ENCODE results near the gene CELSR1.
A peak's percentile ranks its signal among the peaks of the same experiment; 100 is the strongest.
"Not testable (repeated sequence)": the region's sequence is repeated elsewhere in the genome, so short reads cannot be mapped to it uniquely, and the experiment has no call there.

Gene CELSR1

GRCh38 chr22:46407748-46408147 lies 129.7 kb downstream of the CELSR1 start:
- no peak overlapping the region for H3K4me3 ChIP-seq
- H3K27ac ChIP-seq, result no peak overlapping the region
- no peak for TF ChIP-seq Cebpa-rat (IDR thresholded peaks at IDR 0.05)

GRCh38 chr22:46406791-46407190 lies 130.6 kb downstream of the CELSR1 start:
- H3K4me3 ChIP-seq, result no peak overlapping the region
- H3K4me1 ChIP-seq, result peaks cover 8% of the 10 kb centered on the region
- no peaks in the 10 kb centered on the region for H4K20me1 ChIP-seq
- no peaks in the 10 kb centered on the region for H3K27me3 ChIP-seq
- no peaks in the 10 kb centered on the region for H3K9me3 ChIP-seq
- H3K9ac ChIP-seq, result no peak overlapping the region
- TF ChIP-seq Cebpa-rat (IDR thresholded peaks at IDR 0.05), result no peak
- H3K36me3 ChIP-seq, result no peaks in the 10 kb centered on the region
- no peak overlapping the region for H3K4me2 ChIP-seq
- H3K27ac ChIP-seq, result no peak overlapping the region

More at GRCh38 chr22:46407748-46408147, 129.7 kb downstream of the CELSR1 start:
- H3K9me3 ChIP-seq, result no peaks in the 10 kb centered on the region
- H3K4me1 ChIP-seq, result no peaks in the 10 kb centered on the region
- no peaks in the 10 kb centered on the region for H4K20me1 ChIP-seq
- no peak overlapping the region for H3K9ac ChIP-seq
- no peaks in the 10 kb centered on the region for H3K36me3 ChIP-seq
- H3K27me3 ChIP-seq, result no peaks in the 10 kb centered on the region
- no peak overlapping the region for H3K4me2 ChIP-seq

GRCh38 chr22:46406349-46406748 lies 131.1 kb downstream of the CELSR1 start:
- H3K4me3 ChIP-seq, result no peak overlapping the region
- H3K9me3 ChIP-seq, result no peaks in the 10 kb centered on the region
- H3K36me3 ChIP-seq, result no peaks in the 10 kb centered on the region
- H3K4me2 ChIP-seq, result no peak overlapping the region
- no peaks in the 10 kb centered on the region for H4K20me1 ChIP-seq
- TF ChIP-seq Cebpa-rat (IDR thresholded peaks at IDR 0.05), result no peak
- no peak overlapping the region for H3K27ac ChIP-seq
- no peaks in the 10 kb centered on the region for H3K27me3 ChIP-seq
- peaks cover 12% of the 10 kb centered on the region for H3K4me1 ChIP-seq
- no peak overlapping the region for H3K9ac ChIP-seq

- Histone ChIP-seq H3K4me2 (no peak overlapping the region), H3K36me3 (no peaks in the 10 kb centered on the region), H3K9ac (no peak overlapping the region), H4K20me1 (no peaks in the 10 kb centered on the region), H3K4me3 (no peak overlapping the region), H3K27ac (no peak overlapping the region), H3K4me1 (peaks cover 14% of the 10 kb centered on the region), H3K9me3 (no peaks in the 10 kb centered on the region), H3K27me3 (no peaks in the 10 kb centered on the region)
- TF ChIP-seq Cebpa-rat (IDR thresholded peaks at IDR 0.05), result no peak
Measured at GRCh38 chr22:46405901-46406300, 131.5 kb downstream of the CELSR1 start.

GRCh38 chr22:46403880-46404279 lies 133.5 kb downstream of the CELSR1 start:
- H3K27me3 ChIP-seq, H3K9ac ChIP-seq, H3K4me2 ChIP-seq, H3K9me3 ChIP-seq, H3K27ac ChIP-seq, H3K36me3 ChIP-seq, H4K20me1 ChIP-seq, H3K4me3 ChIP-seq: not testable (repeated sequence)
- peaks cover 23% of the 10 kb centered on the region for H3K4me1 ChIP-seq

GRCh38 chr22:46402505-46402904 lies 134.9 kb downstream of the CELSR1 start:
- Histone ChIP-seq H4K20me1 (no peaks in the 10 kb centered on the region), H3K4me2 (no peak overlapping the region), H3K27ac (no peak overlapping the region), H3K27me3 (no peaks in the 10 kb centered on the region), H3K4me3 (no peak overlapping the region), H3K4me1 (peaks cover 28% of the 10 kb centered on the region), H3K9ac (no peak overlapping the region), H3K36me3 (no peaks in the 10 kb centered on the region), H3K9me3 (no peaks in the 10 kb centered on the region)
- TF ChIP-seq Cebpa-rat (IDR thresholded peaks at IDR 0.05), result no peak

GRCh38 chr22:46401370-46401769 lies 136.1 kb downstream of the CELSR1 start:
- no peaks in the 10 kb centered on the region for H3K27me3 ChIP-seq
- H3K4me2 ChIP-seq, result peak overlapping the region; percentile 22; the same call in 1 of the 2 replicates
- H3K9ac ChIP-seq, result no peak overlapping the region
- H3K4me1 ChIP-seq, result peaks cover 28% of the 10 kb centered on the region
- no peak overlapping the region for H3K27ac ChIP-seq
- H4K20me1 ChIP-seq, result no peaks in the 10 kb centered on the region
- H3K4me3 ChIP-seq, result no peak overlapping the region
- no peak for TF ChIP-seq Cebpa-rat (IDR thresholded peaks at IDR 0.05)
- H3K36me3 ChIP-seq, result no peaks in the 10 kb centered on the region
- H3K9me3 ChIP-seq, result no peaks in the 10 kb centered on the region

GRCh38 chr22:46399251-46400024 lies 138.0 kb downstream of the CELSR1 start:
- H3K9me3 ChIP-seq, result no peaks in the 10 kb centered on the region
- no peak for TF ChIP-seq Cebpa-rat (IDR thresholded peaks at IDR 0.05)
- no peak overlapping the region for H3K9ac ChIP-seq
- no peaks in the 10 kb centered on the region for H3K36me3 ChIP-seq
- peaks cover 28% of the 10 kb centered on the region for H3K4me1 ChIP-seq
- H3K27ac ChIP-seq, result no peak overlapping the region
- no peaks in the 10 kb centered on the region for H3K27me3 ChIP-seq
- H3K4me2 ChIP-seq, result peak overlapping the region; percentile 53
- no peaks in the 10 kb centered on the region for H4K20me1 ChIP-seq
- no peak overlapping the region for H3K4me3 ChIP-seq

- no peak overlapping the region for H3K4me3 ChIP-seq
- H4K20me1 ChIP-seq, result no peaks in the 10 kb centered on the region
Measured at GRCh38 chr22:46397951-46398350, 139.5 kb downstream of the CELSR1 start.

GRCh38 chr22:46397514-46397913 lies 139.9 kb downstream of the CELSR1 start:
- no peak for TF ChIP-seq Cebpa-rat (IDR thresholded peaks at IDR 0.05)
- Histone ChIP-seq H3K27me3 (no peaks in the 10 kb centered on the region), H3K27ac (no peak overlapping the region), H3K4me3 (no peak overlapping the region), H3K9me3 (no peaks in the 10 kb centered on the region), H3K4me1 (peaks cover 27% of the 10 kb centered on the region), H3K9ac (no peak overlapping the region), H3K36me3 (no peaks in the 10 kb centered on the region), H4K20me1 (no peaks in the 10 kb centered on the region), H3K4me2 (no peak overlapping the region)

More at GRCh38 chr22:46397951-46398350, 139.5 kb downstream of the CELSR1 start:
- Histone ChIP-seq H3K4me2 (no peak overlapping the region), H3K9me3 (no peaks in the 10 kb centered on the region), H3K27ac (no peak overlapping the region), H3K4me1 (peaks cover 28% of the 10 kb centered on the region), H3K36me3 (no peaks in the 10 kb centered on the region), H3K27me3 (no peaks in the 10 kb centered on the region), H3K9ac (no peak overlapping the region)
- TF ChIP-seq Cebpa-rat (IDR thresholded peaks at IDR 0.05), result no peak

- not testable (repeated sequence) for H3K9me3 ChIP-seq, H3K4me2 ChIP-seq, H3K9ac ChIP-seq, H3K27ac ChIP-seq, H3K27me3 ChIP-seq, H3K36me3 ChIP-seq, H4K20me1 ChIP-seq, H3K4me3 ChIP-seq
- H3K4me1 ChIP-seq, result peaks cover 23% of the 10 kb centered on the region
Measured at GRCh38 chr22:46397049-46397448, 140.4 kb downstream of the CELSR1 start.

All from BLaER1 (cell line).